Inflammatory macrophage treated with lipopolysaccharide for 4 hours (primary cell): ENCODE data around the gene SERPINA3.
"Not testable (repeated sequence)": the region's sequence is repeated elsewhere in the genome, so short reads cannot be mapped to it uniquely, and the experiment has no call there.

Source experiments
- DNase-seq: peaks from one replicate; pipeline ENCODE4 v3.0.0-alpha.2; 2020

SERPINA3 gene

GRCh38 chr14:94586635-94587034, 25.6 kb upstream of the SERPINA3 start:
- DNase-seq = no peak

GRCh38 chr14:94588311-94588710, 23.9 kb upstream of the SERPINA3 start:
- no peak for DNase-seq

- no peak for DNase-seq
Observed at GRCh38 chr14:94591073-94591472, 21.1 kb upstream of the SERPINA3 start.

- DNase-seq = no peak
Observed at GRCh38 chr14:94591871-94592270, 20.3 kb upstream of the SERPINA3 start.

GRCh38 chr14:94592457-94592856, 19.7 kb upstream of the SERPINA3 start:
- no peak for DNase-seq

- DNase-seq = no peak
Observed at GRCh38 chr14:94593376-94593748, 18.8 kb upstream of the SERPINA3 start.

GRCh38 chr14:94593749-94594431, 18.3 kb upstream of the SERPINA3 start:
- DNase-seq = no peak

GRCh38 chr14:94594441-94594840, 17.8 kb upstream of the SERPINA3 start:
- DNase-seq = no peak

- no peak for DNase-seq
Observed at GRCh38 chr14:94595912-94596311, 16.3 kb upstream of the SERPINA3 start.

- DNase-seq = no peak
Observed at GRCh38 chr14:94596361-94596760, 15.8 kb upstream of the SERPINA3 start.

- no peak for DNase-seq
Observed at GRCh38 chr14:94597788-94598187, 14.4 kb upstream of the SERPINA3 start.

GRCh38 chr14:94598506-94598815, 13.7 kb upstream of the SERPINA3 start:
- DNase-seq = no peak

GRCh38 chr14:94598816-94599655, 13.2 kb upstream of the SERPINA3 start:
- DNase-seq = no peak

- no peak for DNase-seq
Observed at GRCh38 chr14:94599656-94600004, 12.6 kb upstream of the SERPINA3 start.

- no peak for DNase-seq
Observed at GRCh38 chr14:94600148-94600545, 12.0 kb upstream of the SERPINA3 start.

GRCh38 chr14:94601884-94602391, 10.3 kb upstream of the SERPINA3 start:
- no peak for DNase-seq

- no peak for DNase-seq
Observed at GRCh38 chr14:94602722-94603121, 9.5 kb upstream of the SERPINA3 start.

GRCh38 chr14:94605361-94605760, 6.8 kb upstream of the SERPINA3 start:
- DNase-seq = no peak

- DNase-seq = not testable (repeated sequence)
Observed at GRCh38 chr14:94608966-94609365, 3.2 kb upstream of the SERPINA3 start.

GRCh38 chr14:94611179-94611578, 1.0 kb upstream of the SERPINA3 start:
- DNase-seq = no peak

- DNase-seq = no peak
Observed at GRCh38 chr14:94612580-94613554, 676 bp downstream of the SERPINA3 start.

- DNase-seq = no peak
Observed at GRCh38 chr14:94613720-94614644, 1.8 kb downstream of the SERPINA3 start.
